Suprapubic skin (tissue), 3 donors: ENCODE measurements around the gene FAM72A.
"Not testable (repeated sequence)": the region's sequence is repeated elsewhere in the genome, so short reads cannot be mapped to it uniquely, and the experiment has no call there.

Experiments
- CTCF ChIP-seq, 2 donors: fragments of 200-600 bp in 1 of 2; fragments of 450-650 bp in 1 of 2; sonication (generic) in 1 of 2; IDR thresholded peaks; one replicate each; pipeline ENCODE4 v1.5.1; 2016 to 2019; ENCODE audit warnings: antibody characterized with exemption in 2 of 2, mild to moderate bottlenecking in 1 of 2, moderate library complexity in 1 of 2
- POLR2AphosphoS5 ChIP-seq, 3 donors: sonication (generic); formaldehyde crosslinking; IDR thresholded peaks; one replicate each; pipeline ENCODE4 v1.6.1; 2017; ENCODE audit warnings: antibody characterized with exemption in 3 of 3

- not testable (repeated sequence) for TF ChIP-seq CTCF, POLR2AphosphoS5 (IDR thresholded peaks at IDR 0.05)
Measured at GRCh38 chr1:206220332-206221000, 17.8 kb upstream of the FAM72A start.
